SK-N-SH (cell line): ENCODE results near the gene PROC. TPM values are rescaled to one million over a fixed set of nuclear protein-coding genes. Genes with fewer than 3 reads are reported as not detected.

ENCODE experiments used
- CTCF ChIA-PET: fragments of 300-600, 350-600 bp; formaldehyde crosslinking; extraction: SDS; loops from one replicate; lab custom pipeline; 2021; lab: Yijun Ruan, JAX
- POLR2A ChIA-PET: fragments of 350-600 bp; sonication (Branson Sonifier 250); formaldehyde crosslinking; extraction: SDS; loops from one replicate; lab custom pipeline; 2020; ENCODE audit warnings: antibody characterized with exemption, inconsistent platforms; lab: Yijun Ruan, JAX
- DNase-seq: peaks from one replicate; pipeline ENCODE4 v3.0.0; 2012
- H2AFZ ChIP-seq: fragments of 200-600 bp; sonication (generic); 2 replicates; pipeline ENCODE4 v1.8.1; 2016; ENCODE audit warnings: antibody characterized with exemption, mild to moderate bottlenecking, low read depth
- H3F3A ChIP-seq: fragments of 200-600 bp; sonication (generic); replicated peaks from 2 replicates; pipeline ENCODE3; 2016; ENCODE audit warnings: antibody characterized with exemption, mild to moderate bottlenecking; ENCODE audit not compliant: insufficient read depth
- H3K27ac ChIP-seq, 2 experiments: fragments of 200-500 bp in 1 of 2; fragments of 200-600 bp in 1 of 2; sonication (Bioruptor generic) in 1 of 2; sonication (generic), shearing (Covaris generic) in 1 of 2; 2 replicates each; pipeline versions ENCODE4 v1.5.1 to v1.6.1; 2014 to 2016; ENCODE audit warnings: low read depth in 2 of 2, inconsistent platforms in 1 of 2, low read length in 1 of 2, mild to moderate bottlenecking in 1 of 2, mixed read lengths in 1 of 2
- H3K27me3 ChIP-seq: fragments of 200-600 bp; sonication (generic), shearing (Covaris generic); 2 replicates; pipeline ENCODE4 v1.6.1; 2016; ENCODE audit warnings: mixed run types; ENCODE audit not compliant: insufficient read depth
- H3K36me3 ChIP-seq, 2 experiments: fragments of 200-500 bp in 1 of 2; fragments of 200-600 bp in 1 of 2; sonication (Bioruptor generic) in 1 of 2; sonication (generic) in 1 of 2; replicated peaks in 1 of 2; 2 replicates each; pipeline versions ENCODE3 to v1.5.1; 2014 to 2016; ENCODE audit warnings: low read length in 1 of 2, mild to moderate bottlenecking in 1 of 2; ENCODE audit not compliant: insufficient read depth in 2 of 2, control insufficient read depth in 1 of 2
- H3K4me1 ChIP-seq, 2 experiments: fragments of 200-500 bp in 1 of 2; fragments of 200-600 bp in 1 of 2; sonication (Bioruptor generic) in 1 of 2; sonication (generic), shearing (Covaris generic) in 1 of 2; 2 replicates each; pipeline versions ENCODE4 v1.5.1 to v1.6.1; 2014 to 2016; ENCODE audit warnings: low read depth in 1 of 2, low read length in 1 of 2, mixed run types in 1 of 2; ENCODE audit not compliant: insufficient read depth in 2 of 2, control insufficient read depth in 1 of 2
- H3K4me2 ChIP-seq: fragments of 200-600 bp; sonication (generic), shearing (Covaris generic); 2 replicates; pipeline ENCODE4 v1.6.1; 2017; ENCODE audit warnings: mixed run types
- H3K4me3 ChIP-seq, 2 experiments: fragments of 200-500 bp in 1 of 2; fragments of 200-600 bp in 1 of 2; sonication (Bioruptor generic) in 1 of 2; sonication (generic), shearing (Covaris generic) in 1 of 2; 2 replicates each; pipeline versions ENCODE4 v1.5.1 to v1.8.1; 2014 to 2016; ENCODE audit warnings: low read depth in 2 of 2, inconsistent platforms in 1 of 2, low read length in 1 of 2, mild to moderate bottlenecking in 1 of 2, mixed read lengths in 1 of 2, moderate library complexity in 1 of 2
- H3K79me2 ChIP-seq: fragments of 200-600 bp; sonication (generic); 2 replicates; pipeline ENCODE4 v1.8.1; 2017; ENCODE audit warnings: mild to moderate bottlenecking; ENCODE audit not compliant: insufficient read depth
- H3K9ac ChIP-seq: fragments of 200-600 bp; sonication (generic); 2 replicates; pipeline ENCODE4 v1.6.1; 2017; ENCODE audit warnings: mixed run types
- H3K9me2 ChIP-seq: fragments of 200-600 bp; sonication (generic); 2 replicates; pipeline ENCODE4 v1.6.1; 2017; ENCODE audit warnings: mixed run types
- H3K9me3 ChIP-seq: fragments of 200-600 bp; sonication (generic); 2 replicates; pipeline ENCODE4 v1.6.1; 2017; ENCODE audit warnings: mixed run types, mild to moderate bottlenecking, moderate library complexity
- H4K20me1 ChIP-seq: fragments of 200-600 bp; sonication (generic); 2 replicates; pipeline ENCODE4 v1.6.1; 2017; ENCODE audit warnings: mild to moderate bottlenecking, mixed run types; ENCODE audit not compliant: insufficient read depth
- CHD2 ChIP-seq: fragments of 150-350 bp; IDR thresholded peaks from 2 replicates; pipeline ENCODE4 v1.6.1; 2018; ENCODE audit warnings: low read length; ENCODE audit not compliant: partially characterized antibody
- EP300 ChIP-seq, 2 experiments: IDR thresholded peaks; 2 replicates each; pipeline versions ENCODE4 v1.4.0 to v1.6.1; 2012; ENCODE audit warnings: borderline replicate concordance in 1 of 2, low read depth in 1 of 2, low read length in 1 of 2
- EZH2phosphoT487 ChIP-seq: fragments of 200-600 bp; sonication (generic); IDR thresholded peaks from 2 replicates; pipeline ENCODE4 v1.6.1; 2017; ENCODE audit warnings: low read depth, mixed run types, mild to moderate bottlenecking, antibody characterized with exemption, moderate library complexity, borderline replicate concordance
- FOXJ3 ChIP-seq: sonication (generic); formaldehyde crosslinking; IDR thresholded peaks from 2 replicates; pipeline ENCODE4 v1.5.1; 2020; ENCODE audit warnings: mild to moderate bottlenecking, missing genetic modification reagents
- FOXM1 ChIP-seq: IDR thresholded peaks from 2 replicates; pipeline ENCODE4 v1.4.0; 2012; ENCODE audit warnings: low read depth, mild to moderate bottlenecking
- GATA2 ChIP-seq: sonication (generic); formaldehyde crosslinking; IDR thresholded peaks from 2 replicates; pipeline ENCODE4 v1.5.0; 2020; ENCODE audit warnings: mild to moderate bottlenecking, missing genetic modification reagents
- JUND ChIP-seq: IDR thresholded peaks from 2 replicates; pipeline ENCODE4 v1.4.0; 2012
- MEF2A ChIP-seq: IDR thresholded peaks from 2 replicates; pipeline ENCODE4 v1.4.0; 2012; ENCODE audit warnings: low read depth, borderline replicate concordance
- NRF1 ChIP-seq: IDR thresholded peaks from 2 replicates; pipeline ENCODE4 v1.6.1; 2012; ENCODE audit warnings: low read depth, mild to moderate bottlenecking, low read length
- RCOR1 ChIP-seq: fragments of 150-350 bp; IDR thresholded peaks from 2 replicates; pipeline ENCODE4 v1.6.1; 2017; ENCODE audit warnings: antibody characterized with exemption, low read length
- SMC3 ChIP-seq: IDR thresholded peaks from 2 replicates; pipeline ENCODE4 v1.6.1; 2012; ENCODE audit warnings: low read depth, low read length, improper control_type of control experiment
- TCF12 ChIP-seq: IDR thresholded peaks from 2 replicates; pipeline ENCODE4 v1.4.0; 2012
- whole genome bisulfite sequencing: methylation state at CpG from one replicate; pipeline ENCODE4 v1.1.6; 2017; ENCODE audit warnings: low lambda C conversion rate; 5-methylcytosine and 5-hydroxymethylcytosine counted together
- polyA plus RNA-seq, 3 experiments: library from polyadenylated mRNA; depleted of rRNA; stranded (reverse); fragments of >200 nt; gene quantifications; 2 replicates each; pipeline ENCODE4 v1.2.3, GENCODE V29; 2012
- TF ChIP-seq, protein P1 (sequence below): IDR thresholded peaks from 2 replicates; pipeline ENCODE4 v1.4.0; 2012; ENCODE audit warnings: low read depth, borderline replicate concordance
- TF ChIP-seq, protein P2 (sequence below): IDR thresholded peaks from 2 replicates; pipeline ENCODE4 v1.4.0; 2012; ENCODE audit warnings: low read depth, borderline replicate concordance
- TF ChIP-seq, protein P3 (sequence below): IDR thresholded peaks from 2 replicates; pipeline ENCODE4 v1.4.0; 2012; ENCODE audit warnings: low read depth
- TF ChIP-seq, protein P4 (sequence below): fragments of 150-350 bp; IDR thresholded peaks from 2 replicates; pipeline ENCODE4 v1.6.1; 2016; ENCODE audit warnings: mild to moderate bottlenecking, low read depth, low read length

The PROC gene
- polyA plus RNA-seq, 1 of the 3 experiments (the other 2 are of a cell fraction), result 0.10 TPM

DNA sequence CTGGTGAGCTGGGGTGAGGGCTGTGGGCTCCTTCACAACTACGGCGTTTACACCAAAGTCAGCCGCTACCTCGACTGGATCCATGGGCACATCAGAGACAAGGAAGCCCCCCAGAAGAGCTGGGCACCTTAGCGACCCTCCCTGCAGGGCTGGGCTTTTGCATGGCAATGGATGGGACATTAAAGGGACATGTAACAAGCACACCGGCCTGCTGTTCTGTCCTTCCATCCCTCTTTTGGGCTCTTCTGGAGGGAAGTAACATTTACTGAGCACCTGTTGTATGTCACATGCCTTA lies 10.5 kb downstream of the PROC start:
- no peak for DNase-seq
- Histone ChIP-seq H3K9me2 (no peaks in the 10 kb centered on the region), H3K9ac (no peak overlapping the region), H3K36me3 (no peaks in the 10 kb centered on the region), H3K9me3 (no peaks in the 10 kb centered on the region), H3K79me2 (no peaks in the 10 kb centered on the region), H3K27me3 (no peaks in the 10 kb centered on the region), H2AFZ (no peak overlapping the region), H3F3A (peaks cover 6% of the 10 kb centered on the region), H3K4me3 (no peak overlapping the region), H4K20me1 (no peaks in the 10 kb centered on the region), H3K27ac (no peak overlapping the region), H3K4me1 (no peaks in the 10 kb centered on the region; a peak in 1 of 4 replicates), H3K4me2 (no peak overlapping the region)
- ChIA-PET CTCF (interaction anchor here (1.9 kb wide), 1 partner anchor 13 kb away, joined by 7 read pairs; no protein-coding TSS in a partner anchor), POLR2A (no interaction called here)
- TF ChIP-seq, protein P1, sequence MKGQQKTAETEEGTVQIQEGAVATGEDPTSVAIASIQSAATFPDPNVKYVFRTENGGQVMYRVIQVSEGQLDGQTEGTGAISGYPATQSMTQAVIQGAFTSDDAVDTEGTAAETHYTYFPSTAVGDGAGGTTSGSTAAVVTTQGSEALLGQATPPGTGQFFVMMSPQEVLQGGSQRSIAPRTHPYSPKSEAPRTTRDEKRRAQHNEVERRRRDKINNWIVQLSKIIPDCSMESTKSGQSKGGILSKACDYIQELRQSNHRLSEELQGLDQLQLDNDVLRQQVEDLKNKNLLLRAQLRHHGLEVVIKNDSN, result no peak
- TF ChIP-seq, protein P2, sequence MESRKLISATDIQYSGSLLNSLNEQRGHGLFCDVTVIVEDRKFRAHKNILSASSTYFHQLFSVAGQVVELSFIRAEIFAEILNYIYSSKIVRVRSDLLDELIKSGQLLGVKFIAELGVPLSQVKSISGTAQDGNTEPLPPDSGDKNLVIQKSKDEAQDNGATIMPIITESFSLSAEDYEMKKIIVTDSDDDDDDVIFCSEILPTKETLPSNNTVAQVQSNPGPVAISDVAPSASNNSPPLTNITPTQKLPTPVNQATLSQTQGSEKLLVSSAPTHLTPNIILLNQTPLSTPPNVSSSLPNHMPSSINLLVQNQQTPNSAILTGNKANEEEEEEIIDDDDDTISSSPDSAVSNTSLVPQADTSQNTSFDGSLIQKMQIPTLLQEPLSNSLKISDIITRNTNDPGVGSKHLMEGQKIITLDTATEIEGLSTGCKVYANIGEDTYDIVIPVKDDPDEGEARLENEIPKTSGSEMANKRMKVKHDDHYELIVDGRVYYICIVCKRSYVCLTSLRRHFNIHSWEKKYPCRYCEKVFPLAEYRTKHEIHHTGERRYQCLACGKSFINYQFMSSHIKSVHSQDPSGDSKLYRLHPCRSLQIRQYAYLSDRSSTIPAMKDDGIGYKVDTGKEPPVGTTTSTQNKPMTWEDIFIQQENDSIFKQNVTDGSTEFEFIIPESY, result no peak
- no peak for TF ChIP-seq EZH2phosphoT487
- WGBS, result 75% methylated on average over 2 of the region's 6 CpGs

DNA sequence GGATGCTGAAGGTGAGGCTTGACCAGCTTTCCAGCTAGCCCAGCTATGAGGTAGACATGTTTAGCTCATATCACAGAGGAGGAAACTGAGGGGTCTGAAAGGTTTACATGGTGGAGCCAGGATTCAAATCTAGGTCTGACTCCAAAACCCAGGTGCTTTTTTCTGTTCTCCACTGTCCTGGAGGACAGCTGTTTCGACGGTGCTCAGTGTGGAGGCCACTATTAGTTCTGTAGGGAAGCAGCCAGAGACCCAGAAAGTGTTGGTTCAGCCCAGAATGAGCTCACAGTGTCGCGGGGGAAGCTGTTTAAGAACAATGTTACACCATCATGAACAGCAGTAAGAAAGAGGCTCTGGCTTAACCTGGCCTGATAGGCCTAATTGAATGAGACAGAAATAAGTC lies 11.1 kb downstream of the PROC start:
- TF ChIP-seq RCOR1 (no peak), GATA2 (no peak), TCF12 (no peak), EP300 (IDR thresholded peaks at IDR 0.05; ENCODE audit: borderline replicate concordance in 1 of 2, low read depth in 1 of 2, low read length in 1 of 2) (no peak), FOXM1 (no peak), FOXJ3 (CRISPR knock-in tag) (no peak), NRF1 (no peak), SMC3 (no peak), MEF2A (no peak), JUND (no peak), CHD2 (no peak)
- TF ChIP-seq, protein P3, sequence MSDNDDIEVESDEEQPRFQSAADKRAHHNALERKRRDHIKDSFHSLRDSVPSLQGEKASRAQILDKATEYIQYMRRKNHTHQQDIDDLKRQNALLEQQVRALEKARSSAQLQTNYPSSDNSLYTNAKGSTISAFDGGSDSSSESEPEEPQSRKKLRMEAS, result no peak
- TF ChIP-seq, protein P2, result no peak
- TF ChIP-seq, protein P4, sequence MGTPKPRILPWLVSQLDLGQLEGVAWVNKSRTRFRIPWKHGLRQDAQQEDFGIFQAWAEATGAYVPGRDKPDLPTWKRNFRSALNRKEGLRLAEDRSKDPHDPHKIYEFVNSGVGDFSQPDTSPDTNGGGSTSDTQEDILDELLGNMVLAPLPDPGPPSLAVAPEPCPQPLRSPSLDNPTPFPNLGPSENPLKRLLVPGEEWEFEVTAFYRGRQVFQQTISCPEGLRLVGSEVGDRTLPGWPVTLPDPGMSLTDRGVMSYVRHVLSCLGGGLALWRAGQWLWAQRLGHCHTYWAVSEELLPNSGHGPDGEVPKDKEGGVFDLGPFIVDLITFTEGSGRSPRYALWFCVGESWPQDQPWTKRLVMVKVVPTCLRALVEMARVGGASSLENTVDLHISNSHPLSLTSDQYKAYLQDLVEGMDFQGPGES, result no peak

More for the DNA sequence above, 11.1 kb downstream of the PROC start:
- Histone ChIP-seq H3K4me1 (no peaks in the 10 kb centered on the region; a peak in 1 of 4 replicates), H3F3A (peaks cover 2% of the 10 kb centered on the region), H3K27me3 (no peaks in the 10 kb centered on the region), H2AFZ (no peak overlapping the region), H3K9me2 (no peaks in the 10 kb centered on the region), H3K27ac (no peak overlapping the region), H3K4me3 (no peak overlapping the region), H3K4me2 (no peak overlapping the region), H4K20me1 (no peaks in the 10 kb centered on the region), H3K9ac (no peak overlapping the region), H3K9me3 (no peaks in the 10 kb centered on the region), H3K36me3 (no peaks in the 10 kb centered on the region), H3K79me2 (no peaks in the 10 kb centered on the region)
- no peak for DNase-seq
- ChIA-PET POLR2A (no interaction called here), CTCF (interaction anchor here (1.1 to 1.9 kb wide), 4 partner anchors 14 to 105 kb away, joined by 4 to 7 read pairs (median 4); no protein-coding TSS in a partner anchor)
- WGBS, result 96% methylated on average over 4 of the region's 4 CpGs
